COR-L47 (cell line): ENCODE measurements around the gene GALNTL6.

Experiments used
- DNase-seq: peaks from one replicate; lab custom pipeline; 2025; lab: John Stamatoyannopoulos, UW

Gene GALNTL6

GRCh38 chr4:172124656-172125308 is 311.6 kb downstream of the GALNTL6 start:
- no peak for DNase-seq

- DNase-seq, result no peak
These were observed 312.2 kb downstream of the GALNTL6 start for GRCh38 chr4:172125443-172125842.

- DNase-seq, result no peak
These were observed 314.0 kb downstream of the GALNTL6 start for GRCh38 chr4:172127168-172127567.

GRCh38 chr4:172129593-172129992 is 316.4 kb downstream of the GALNTL6 start:
- DNase-seq, result no peak

GRCh38 chr4:172134521-172134920 is 321.3 kb downstream of the GALNTL6 start:
- no peak for DNase-seq

- DNase-seq, result no peak
These were observed 327.8 kb downstream of the GALNTL6 start for GRCh38 chr4:172141025-172141424.

- DNase-seq, result no peak
These were observed 329.1 kb downstream of the GALNTL6 start for GRCh38 chr4:172142281-172142741.

GRCh38 chr4:172143605-172144314 is 330.6 kb downstream of the GALNTL6 start:
- no peak for DNase-seq

GRCh38 chr4:172147687-172148086 is 334.5 kb downstream of the GALNTL6 start:
- DNase-seq, result peak; percentile 41

- no peak for DNase-seq
These were observed 336.1 kb downstream of the GALNTL6 start for GRCh38 chr4:172149329-172149728.

GRCh38 chr4:172152284-172152683 is 339.1 kb downstream of the GALNTL6 start:
- no peak for DNase-seq

GRCh38 chr4:172153719-172154118 is 340.5 kb downstream of the GALNTL6 start:
- no peak for DNase-seq

- DNase-seq, result no peak
These were observed 342.7 kb downstream of the GALNTL6 start for GRCh38 chr4:172155838-172156345.

- no peak for DNase-seq
These were observed 344.7 kb downstream of the GALNTL6 start for GRCh38 chr4:172157946-172158345.

- no peak for DNase-seq
These were observed 350.0 kb downstream of the GALNTL6 start for GRCh38 chr4:172163215-172163614.

GRCh38 chr4:172168888-172169287 is 355.7 kb downstream of the GALNTL6 start:
- no peak for DNase-seq

- no peak for DNase-seq
These were observed 356.7 kb downstream of the GALNTL6 start for GRCh38 chr4:172169871-172170270.

GRCh38 chr4:172173206-172173605 is 360.0 kb downstream of the GALNTL6 start:
- no peak for DNase-seq

GRCh38 chr4:172177382-172177781 is 364.2 kb downstream of the GALNTL6 start:
- DNase-seq, result no peak

GRCh38 chr4:172188248-172188988 is 375.2 kb downstream of the GALNTL6 start:
- DNase-seq, result peak; percentile 42

- peak; percentile 6 for DNase-seq
These were observed 389.4 kb downstream of the GALNTL6 start for GRCh38 chr4:172202480-172203076.

- DNase-seq, result no peak
These were observed 394.1 kb downstream of the GALNTL6 start for GRCh38 chr4:172207258-172207657.
